Tibial nerve (tissue), 4 donors: Measurements from ENCODE around the gene CIDEA. TPM values are rescaled to one million over a fixed set of nuclear protein-coding genes. Genes with fewer than 3 reads are reported as not detected.

Experiments
- DNase-seq, 2 donors: peaks; one replicate each; pipeline ENCODE4 v3.0.0-alpha.2; 2019; ENCODE audit warnings: low spot score in 2 of 2
- H3K27ac ChIP-seq, 4 donors: fragments of 200-600 bp; sonication (generic) in 3 of 4; one replicate each; pipeline ENCODE4 v1.5.1; 2017 to 2019; ENCODE audit warnings: mild to moderate bottlenecking in 1 of 4
- H3K27me3 ChIP-seq, 2 donors: fragments of 200-600 bp; sonication (generic) in 1 of 2; one replicate each; pipeline versions ENCODE4 v1.5.1 to v1.6.0; 2017 to 2019
- H3K36me3 ChIP-seq, 3 donors: fragments of 200-600 bp; sonication (generic); one replicate each; pipeline ENCODE4 v1.5.1; 2018 to 2019
- H3K4me1 ChIP-seq, 4 donors: fragments of 200-600 bp; sonication (generic) in 3 of 4; one replicate each; pipeline ENCODE4 v1.5.1; 2017 to 2019
- H3K4me3 ChIP-seq, 4 donors: fragments of 200-600 bp; sonication (generic) in 3 of 4; one replicate each; pipeline ENCODE4 v1.5.1; 2017 to 2019; ENCODE audit warnings: mild to moderate bottlenecking in 1 of 4, moderate library complexity in 1 of 4
- H3K9me3 ChIP-seq, 4 donors: fragments of 200-600 bp; sonication (generic) in 3 of 4; one replicate each; pipeline ENCODE4 v1.5.1; 2017 to 2019
- CTCF ChIP-seq, 5 experiments: fragments of 200-600 bp in 3 of 5; fragments of 450-650 bp in 2 of 5; sonication (generic) in 3 of 5; IDR thresholded peaks; one replicate each; pipeline ENCODE4 v1.5.1; 2016 to 2019; ENCODE audit warnings: antibody characterized with exemption in 5 of 5, mild to moderate bottlenecking in 3 of 5, moderate library complexity in 2 of 5
- EP300 ChIP-seq, 2 donors: sonication (generic); formaldehyde crosslinking; IDR thresholded peaks; one replicate each; pipeline ENCODE4 v1.6.1; 2017; ENCODE audit warnings: antibody characterized with exemption in 2 of 2, mild to moderate bottlenecking in 1 of 2
- POLR2A ChIP-seq, 2 donors: fragments of 450-650 bp; IDR thresholded peaks; one replicate each; pipeline ENCODE4 v1.6.1; 2017; ENCODE audit warnings: antibody characterized with exemption in 2 of 2, mild to moderate bottlenecking in 2 of 2, moderate library complexity in 2 of 2
- WGBS, 2 donors: methylation state at CpG; one replicate each; pipeline ENCODE4 v1.1.5; 2018; 5-methylcytosine and 5-hydroxymethylcytosine counted together
- total RNA-seq, 4 donors: library from RNA; depleted of rRNA; stranded (reverse); fragments of >200 nt; gene quantifications; one replicate each; pipeline ENCODE4 v1.1.0, GENCODE V29; 2016

The CIDEA gene
- total RNA-seq, 4 donors from 2014 or later = 18.8 to 135 (median 61.6) TPM

- no peak for DNase-seq
- TF ChIP-seq CTCF (IDR thresholded peaks at IDR 0.05) (no peak), POLR2A (IDR thresholded peaks at IDR 0.05) (no peak), EP300 (IDR thresholded peaks at IDR 0.05) (no peak)
- H3K27me3 ChIP-seq = peaks cover 0 to 32% of the 10 kb centered on the region in 2 donors
- 94 to 96% methylated on average over 10 to 13 of the region's 13 CpGs for WGBS, 2 donors
- no peak overlapping the region for H3K4me3 ChIP-seq
- no peaks in the 10 kb centered on the region for H3K9me3 ChIP-seq
- H3K36me3 ChIP-seq = no peaks in the 10 kb centered on the region
- H3K4me1 ChIP-seq = no peaks in the 10 kb centered on the region
- H3K27ac ChIP-seq = no peak overlapping the region
Measured at GRCh38 chr18:12245793-12246135, 8.4 kb upstream of the CIDEA start.

- TF ChIP-seq EP300 (IDR thresholded peaks at IDR 0.05) (no peak), CTCF (IDR thresholded peaks at IDR 0.05) (no peak), POLR2A (IDR thresholded peaks at IDR 0.05) (no peak)
- 51 to 54% methylated on average over 32 of the region's 32 CpGs for WGBS, 2 donors
- Histone ChIP-seq H3K27ac (no peak overlapping the region), H3K36me3 (no peaks in the 10 kb centered on the region), H3K4me1 (no peaks in the 10 kb centered on the region), H3K4me3 (no peak overlapping the region), H3K9me3 (no peaks in the 10 kb centered on the region), H3K27me3 (peaks cover 0 to 39% of the 10 kb centered on the region in 2 donors)
- no peak for DNase-seq
Measured at GRCh38 chr18:12246849-12247808, 7.0 kb upstream of the CIDEA start.

- Histone ChIP-seq H3K36me3 (no peaks in the 10 kb centered on the region), H3K4me1 (no peaks in the 10 kb centered on the region), H3K27ac (no peak overlapping the region), H3K4me3 (no peak overlapping the region), H3K27me3 (peaks cover 0 to 47% of the 10 kb centered on the region in 2 donors), H3K9me3 (no peaks in the 10 kb centered on the region)
- DNase-seq = no peak
- TF ChIP-seq EP300 (IDR thresholded peaks at IDR 0.05) (no peak), POLR2A (IDR thresholded peaks at IDR 0.05) (no peak), CTCF (IDR thresholded peaks at IDR 0.05) (no peak)
- 61 to 79% methylated on average over 6 of the region's 6 CpGs for WGBS, 2 donors
Measured at GRCh38 chr18:12247946-12248345, 6.2 kb upstream of the CIDEA start.

- Histone ChIP-seq H3K36me3 (no peaks in the 10 kb centered on the region), H3K4me3 (no peak overlapping the region), H3K27me3 (peaks cover 0 to 59% of the 10 kb centered on the region in 2 donors), H3K27ac (no peak overlapping the region), H3K4me1 (peaks cover 0 to 11% (median 6%) of the 10 kb centered on the region in 4 donors), H3K9me3 (no peaks in the 10 kb centered on the region)
- DNase-seq = no peak
- TF ChIP-seq EP300 (IDR thresholded peaks at IDR 0.05) (no peak), POLR2A (IDR thresholded peaks at IDR 0.05) (no peak), CTCF (IDR thresholded peaks at IDR 0.05) (no peak)
- WGBS, 2 donors = 67 to 80% methylated on average over 13 of the region's 13 CpGs
Measured at GRCh38 chr18:12248926-12249720, 5.0 kb upstream of the CIDEA start.

GRCh38 chr18:12251311-12251710 lies 2.9 kb upstream of the CIDEA start:
- peaks cover 0 to 76% of the 10 kb centered on the region in 2 donors for H3K27me3 ChIP-seq
- no peak overlapping the region for H3K4me3 ChIP-seq
- no peak overlapping the region for H3K27ac ChIP-seq
- H3K9me3 ChIP-seq = no peaks in the 10 kb centered on the region
- no peak for DNase-seq
- TF ChIP-seq CTCF (IDR thresholded peaks at IDR 0.05) (no peak), EP300 (IDR thresholded peaks at IDR 0.05) (no peak), POLR2A (IDR thresholded peaks at IDR 0.05) (no peak)
- no peaks in the 10 kb centered on the region for H3K36me3 ChIP-seq
- WGBS, 2 donors = 85 to 87% methylated on average over 11 of the region's 11 CpGs
- H3K4me1 ChIP-seq = peaks cover 0 to 29% (median 12%) of the 10 kb centered on the region in 4 donors
